CD4-positive, alpha-beta T cell treated with Interferon alpha-2 for 1 hour (primary cell): ENCODE results near the gene APOC3.

ENCODE experiments used
- DNase-seq, 2 donors: peaks; one replicate each; pipeline ENCODE4 v3.0.0-alpha.2; 2020 to 2022

The APOC3 gene

GRCh38 chr11:116807601-116808261 lies 22.0 kb upstream of the APOC3 start:
- DNase-seq: no peak

GRCh38 chr11:116808262-116809175 lies 21.2 kb upstream of the APOC3 start:
- DNase-seq: no peak

GRCh38 chr11:116811194-116811593 lies 18.5 kb upstream of the APOC3 start:
- DNase-seq: no peak

- no peak for DNase-seq
Measured at GRCh38 chr11:116812109-116812508, 17.6 kb upstream of the APOC3 start.

- no peak for DNase-seq
Measured at GRCh38 chr11:116813170-116813569, 16.5 kb upstream of the APOC3 start.

- no peak for DNase-seq
Measured at GRCh38 chr11:116813781-116814471, 15.8 kb upstream of the APOC3 start.

GRCh38 chr11:116814502-116814901 lies 15.2 kb upstream of the APOC3 start:
- DNase-seq: no peak

GRCh38 chr11:116819049-116819448 lies 10.7 kb upstream of the APOC3 start:
- DNase-seq: no peak

GRCh38 chr11:116821050-116821918 lies 8.4 kb upstream of the APOC3 start:
- DNase-seq: no peak

- no peak for DNase-seq
Measured at GRCh38 chr11:116822575-116822974, 7.1 kb upstream of the APOC3 start.

- no peak for DNase-seq
Measured at GRCh38 chr11:116823031-116823843, 6.5 kb upstream of the APOC3 start, which contains the start of gene APOA4. Gene APOA4 (minus strand): TSS chr11:116823304. CDS start chr11:116823191, 113 bp downstream.

- DNase-seq: no peak
Measured at GRCh38 chr11:116825434-116825833, 4.3 kb upstream of the APOC3 start.

GRCh38 chr11:116825854-116826750 lies 3.6 kb upstream of the APOC3 start:
- no peak for DNase-seq

GRCh38 chr11:116826751-116827431 lies 2.8 kb upstream of the APOC3 start:
- DNase-seq: no peak

- no peak for DNase-seq
Measured at GRCh38 chr11:116827461-116827860, 2.2 kb upstream of the APOC3 start.

- no peak for DNase-seq
Measured at GRCh38 chr11:116828632-116829524, 829 bp upstream of the APOC3 start.

GRCh38 chr11:116830184-116830912 lies 641 bp downstream of the APOC3 start:
- DNase-seq: no peak

GRCh38 chr11:116831790-116832349 lies 2.2 kb downstream of the APOC3 start:
- no peak for DNase-seq
